CD14-positive monocyte (primary cell): ENCODE results near the gene PDE4D. TPM values are rescaled to one million over a fixed set of nuclear protein-coding genes. Genes with fewer than 3 reads are reported as not detected.
"Not testable (repeated sequence)": the region's sequence is repeated elsewhere in the genome, so short reads cannot be mapped to it uniquely, and the experiment has no call there.

ENCODE experiments used
- DNase-seq, 3 donors: peaks; one replicate each; pipeline ENCODE4 v3.0.0-alpha.2; 2011 to 2022
- H2AFZ ChIP-seq: 2 replicates; pipeline ENCODE4 v1.6.0; 2012; ENCODE audit warnings: mild to moderate bottlenecking, low read depth, low read length, inconsistent platforms; ENCODE audit not compliant: insufficient read depth, poor library complexity, severe bottlenecking
- H3K27ac ChIP-seq, 2 donors: 1 replicate in 1 of 2; 2 replicates in 1 of 2; pipeline ENCODE4 v1.5.1; 2012 to 2013; ENCODE audit warnings: low read length in 2 of 2, control low read depth in 1 of 2, inconsistent platforms in 1 of 2, low read depth in 1 of 2, mild to moderate bottlenecking in 1 of 2
- H3K27me3 ChIP-seq, 2 donors: one replicate each; pipeline versions ENCODE4 v1.6.0 to v1.6.1; 2011 to 2013; ENCODE audit warnings: low read length in 2 of 2; ENCODE audit not compliant: control insufficient read depth in 2 of 2, insufficient read depth in 2 of 2
- H3K36me3 ChIP-seq, 2 donors: replicated peaks in 1 of 2; 1 replicate in 1 of 2; 2 replicates in 1 of 2; pipeline versions ENCODE4 v1.5.1 to v1.6.1; 2012 to 2013; ENCODE audit warnings: low read length in 2 of 2, control low read depth in 1 of 2, inconsistent platforms in 1 of 2, mild to moderate bottlenecking in 1 of 2; ENCODE audit not compliant: insufficient read depth in 2 of 2, control insufficient read depth in 1 of 2
- H3K4me1 ChIP-seq, 2 donors: 1 replicate in 1 of 2; 2 replicates in 1 of 2; pipeline versions ENCODE4 v1.5.1 to v1.6.1; 2012 to 2013; ENCODE audit warnings: low read length in 2 of 2, control low read depth in 1 of 2, inconsistent platforms in 1 of 2, mild to moderate bottlenecking in 1 of 2, moderate library complexity in 1 of 2; ENCODE audit not compliant: insufficient read depth in 2 of 2, control insufficient read depth in 1 of 2
- H3K4me2 ChIP-seq: replicated peaks from 2 replicates; pipeline ENCODE3; 2012; ENCODE audit warnings: low read length, moderate library complexity, mild to moderate bottlenecking; ENCODE audit not compliant: poor library complexity, severe bottlenecking; ENCODE audit errors: extremely low read depth
- H3K4me3 ChIP-seq, 3 experiments: fragments of 200-600 bp in 1 of 3; sonication (generic) in 1 of 3; replicated peaks in 1 of 3; 1 replicate in 2 of 3; 2 replicates in 1 of 3; pipeline ENCODE4 v1.5.1; 2011 to 2013; ENCODE audit warnings: low read length in 3 of 3, mild to moderate bottlenecking in 3 of 3, control low read depth in 2 of 3, low read depth in 2 of 3, inconsistent platforms in 1 of 3, moderate library complexity in 1 of 3
- H3K79me2 ChIP-seq: 2 replicates; pipeline ENCODE4 v1.6.0; 2012; ENCODE audit warnings: mild to moderate bottlenecking, control low read depth, inconsistent platforms, low read length, moderate library complexity; ENCODE audit not compliant: insufficient read depth
- H3K9ac ChIP-seq: 2 replicates; pipeline ENCODE4 v1.6.0; 2017; ENCODE audit warnings: low read length, mild to moderate bottlenecking; ENCODE audit not compliant: insufficient read depth, poor library complexity, severe bottlenecking
- H3K9me3 ChIP-seq, 2 donors: replicated peaks in 1 of 2; 1 replicate in 1 of 2; 2 replicates in 1 of 2; pipeline versions ENCODE4 v1.5.1 to v1.6.1; 2012 to 2013; ENCODE audit warnings: low read length in 2 of 2, control low read depth in 1 of 2; ENCODE audit not compliant: control insufficient read depth in 1 of 2, insufficient read depth in 1 of 2
- H4K20me1 ChIP-seq: 2 replicates; pipeline ENCODE4 v1.6.0; 2012; ENCODE audit warnings: mild to moderate bottlenecking, low read length, control low read depth, moderate library complexity; ENCODE audit not compliant: insufficient read depth
- H3K27ac Mint-ChIP-seq, 7 donors: one replicate each; pipeline ENCODE4 v1.8.0; 2020; ENCODE audit warnings: mild to moderate bottlenecking in 7 of 7, mixed read lengths in 7 of 7, moderate library complexity in 6 of 7, inconsistent platforms in 2 of 7
- H3K27me3 Mint-ChIP-seq, 3 donors: one replicate each; pipeline ENCODE4 v1.8.0; 2021 to 2022; ENCODE audit warnings: low read depth in 3 of 3, mild to moderate bottlenecking in 3 of 3, mixed read lengths in 3 of 3, moderate library complexity in 3 of 3, inconsistent platforms in 1 of 3
- H3K36me3 Mint-ChIP-seq, 2 donors: one replicate each; pipeline ENCODE4 v1.8.0; 2020; ENCODE audit warnings: mixed read lengths in 2 of 2, inconsistent platforms in 1 of 2, mild to moderate bottlenecking in 1 of 2
- H3K4me1 Mint-ChIP-seq: one replicate; pipeline ENCODE4 v1.8.0; 2020; ENCODE audit warnings: mild to moderate bottlenecking, mixed read lengths
- H3K4me3 Mint-ChIP-seq, 2 donors: one replicate each; pipeline ENCODE4 v1.8.0; 2020; ENCODE audit warnings: mild to moderate bottlenecking in 2 of 2, mixed read lengths in 2 of 2, moderate library complexity in 1 of 2
- H3K9me3 Mint-ChIP-seq, 7 donors: one replicate each; pipeline ENCODE4 v1.8.0; 2020 to 2022; ENCODE audit warnings: mixed read lengths in 7 of 7, mild to moderate bottlenecking in 6 of 7, moderate library complexity in 6 of 7, inconsistent platforms in 2 of 7
- CTCF ChIP-seq: fragments of 200-600 bp; IDR thresholded peaks from one replicate; pipeline ENCODE4 v1.8.0; 2022; ENCODE audit warnings: antibody characterized with exemption, mild to moderate bottlenecking
- WGBS: methylation state at CpG from one replicate; pipeline ENCODE4 v1.1.5; 2013; ENCODE audit warnings: missing lambda C conversion rate; ENCODE audit not compliant: insufficient coverage; 5-methylcytosine and 5-hydroxymethylcytosine counted together
- intact Hi-C, 2 donors: fragments of 100-400 bp; cut with micrococcal nuclease; formaldehyde crosslinking; loops; one replicate each; pipeline versions ENCODE4 v1.15.0 to v1.15.1; 2023
- polyA plus RNA-seq, 3 donors: library from polyadenylated mRNA; depleted of rRNA in 1 of 3; unstranded in 2 of 3; stranded (reverse) in 1 of 3; fragments of 300-500 nt in 2 of 3; fragments of >200 nt in 1 of 3; fragmentation: Illumina TruSeq in 2 of 3; gene quantifications; 1 replicate in 2 of 3; 2 replicates in 1 of 3; pipeline ENCODE4 v1.2.3, GENCODE V29; 2012 to 2021

PDE4D gene
- polyA plus RNA-seq, 3 donors: 1.9 to 3.4 (median 2.8) TPM

DNA sequence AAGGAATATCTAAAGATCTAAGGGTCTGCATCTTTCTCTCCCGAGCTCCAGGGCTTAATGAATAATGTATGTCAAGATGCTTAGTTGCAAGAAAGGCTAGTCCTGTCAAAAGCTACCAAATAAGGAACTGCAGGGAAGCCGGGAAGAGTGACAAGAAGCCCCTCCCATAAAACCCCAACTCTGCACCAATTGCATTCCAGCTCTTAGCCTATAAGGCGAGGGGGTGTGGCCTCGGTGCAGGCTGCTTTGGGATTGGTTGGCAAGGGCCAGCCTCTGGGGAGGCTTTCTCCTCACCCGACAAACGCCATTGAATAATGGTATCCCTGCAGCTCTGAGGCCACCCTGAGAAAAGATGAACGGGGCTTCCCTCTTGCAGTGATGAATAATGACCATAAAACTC is 893.7 kb downstream of the PDE4D start:
- no peak for DNase-seq

DNA sequence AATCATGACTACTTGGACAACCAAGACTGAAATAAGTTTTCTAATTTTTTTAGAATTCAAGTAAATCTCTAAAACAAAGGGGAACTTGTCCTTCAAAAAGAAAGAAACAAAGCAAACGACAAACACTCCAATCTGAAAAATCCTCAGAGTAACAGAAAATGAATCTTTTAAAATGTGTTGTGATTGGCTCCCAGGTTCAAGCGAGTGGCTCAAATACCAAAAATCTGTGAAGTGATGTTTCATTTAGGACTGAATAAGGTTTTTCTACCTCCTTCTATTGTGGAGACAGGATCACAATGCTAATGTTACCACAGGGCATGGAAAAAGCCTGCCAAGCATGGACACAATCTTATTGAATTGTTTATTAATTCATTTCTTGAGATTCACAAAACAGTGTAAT is 895.0 kb downstream of the PDE4D start:
- Histone ChIP-seq H3K36me3 (no peaks in the 10 kb centered on the region), H3K4me1 (no peaks in the 10 kb centered on the region), H3K9ac (no peak overlapping the region), H3K4me2 (no peak overlapping the region), H3K9me3 (no peaks in the 10 kb centered on the region), H3K4me3 (no peak overlapping the region), H2AFZ (no peak overlapping the region), H3K27me3 (no peaks in the 10 kb centered on the region), H3K79me2 (no peaks in the 10 kb centered on the region), H3K27ac (no peak overlapping the region), H4K20me1 (no peaks in the 10 kb centered on the region)
- Mint-ChIP-seq H3K27ac (no peak overlapping the region), H3K4me3 (no peak overlapping the region), H3K4me1 (peaks cover 5% of the 10 kb centered on the region), H3K27me3 (no peaks in the 10 kb centered on the region), H3K36me3 (no peaks in the 10 kb centered on the region), H3K9me3 (peaks cover 0 to 3% (median 1%) of the 10 kb centered on the region in 7 donors)
- intact Hi-C loops: no loop called here
- no peak for DNase-seq
- whole genome bisulfite sequencing: no CpG with 5 or more reads among the region's 2 CpGs
- TF ChIP-seq CTCF: no peak

More for the DNA sequence above, 893.7 kb downstream of the PDE4D start:
- Histone ChIP-seq H3K9me3 (no peaks in the 10 kb centered on the region), H3K27ac (no peak overlapping the region), H3K27me3 (no peaks in the 10 kb centered on the region), H2AFZ (no peak overlapping the region), H3K79me2 (no peaks in the 10 kb centered on the region), H3K4me2 (no peak overlapping the region), H3K36me3 (no peaks in the 10 kb centered on the region), H3K9ac (no peak overlapping the region), H3K4me1 (no peaks in the 10 kb centered on the region), H4K20me1 (no peaks in the 10 kb centered on the region), H3K4me3 (no peak overlapping the region)
- no peak overlapping the region for H3K27ac Mint-ChIP-seq
- TF ChIP-seq CTCF: no peak
- intact Hi-C loops: loop anchor here in 1 of 2 donors (10.0 kb wide), 1 partner anchor 105 kb away; no protein-coding TSS in a partner anchor
- no peak overlapping the region for H3K4me3 Mint-ChIP-seq
- H3K4me1 Mint-ChIP-seq: peaks cover 5% of the 10 kb centered on the region
- 98% methylated on average over 5 of the region's 7 CpGs for WGBS
- H3K9me3 Mint-ChIP-seq: peaks cover 0 to 3% (median 1%) of the 10 kb centered on the region in 7 donors
- no peaks in the 10 kb centered on the region for H3K27me3 Mint-ChIP-seq
- no peaks in the 10 kb centered on the region for H3K36me3 Mint-ChIP-seq

GRCh38 chr5:58995779-58996178 is 897.7 kb downstream of the PDE4D start:
- H3K27me3 Mint-ChIP-seq, H3K79me2 ChIP-seq, DNase-seq, H3K36me3 ChIP-seq, H2AFZ ChIP-seq, H3K27ac ChIP-seq, H3K4me3 ChIP-seq, H4K20me1 ChIP-seq, H3K9me3 Mint-ChIP-seq, H3K9ac ChIP-seq, H3K4me1 Mint-ChIP-seq, H3K9me3 ChIP-seq, intact Hi-C loops, H3K4me2 ChIP-seq, H3K4me3 Mint-ChIP-seq, H3K4me1 ChIP-seq, H3K27me3 ChIP-seq: not testable (repeated sequence)
- WGBS: no CpG with 5 or more reads among the region's 3 CpGs
- peaks cover 0 to 13% of the 10 kb centered on the region in 2 donors for H3K36me3 Mint-ChIP-seq
- peak overlapping the region in 1 of 7 donors; percentile 64 for H3K27ac Mint-ChIP-seq
